DND-41 (cell line): Measurements from ENCODE around the gene GLRX.

Experiments used
- CTCF ChIP-seq: IDR thresholded peaks from 2 replicates; pipeline ENCODE4 v1.5.1; 2012; ENCODE audit warnings: borderline replicate concordance, low read length, moderate library complexity, mild to moderate bottlenecking; ENCODE audit not compliant: poor library complexity, severe bottlenecking; ENCODE audit errors: extremely low read depth
- EZH2 ChIP-seq: IDR thresholded peaks from 3 replicates; pipeline ENCODE4 v1.6.1; 2012; ENCODE audit warnings: borderline replicate concordance, low read depth, mild to moderate bottlenecking, moderate library complexity, low read length, inconsistent platforms; ENCODE audit not compliant: severe bottlenecking

DNA sequence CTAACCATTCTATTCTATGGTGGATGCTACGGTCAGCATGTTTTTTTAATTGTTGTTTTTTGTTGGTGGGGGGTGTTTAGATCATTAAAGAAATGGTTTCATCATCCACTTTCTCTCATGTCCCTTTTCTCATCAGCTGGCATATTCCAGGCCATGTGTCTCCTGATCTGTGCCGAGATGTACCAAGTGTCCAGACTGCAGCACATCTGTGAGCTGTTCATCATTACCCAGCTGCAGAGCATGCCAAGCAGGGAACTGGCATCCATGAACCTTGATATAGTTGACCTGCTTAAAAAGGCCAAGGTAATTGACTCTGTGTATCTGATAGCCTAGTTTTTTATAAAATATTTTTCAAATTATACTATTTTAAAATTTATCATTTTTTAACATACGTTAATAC, 38.9 kb downstream of the GLRX start:
- no peak for TF ChIP-seq CTCF
- no peak for TF ChIP-seq EZH2
